Fibroblast of peridontal ligament (primary cell): ENCODE results near the gene AXDND1.

ENCODE experiments used
- DNase-seq: peaks from one replicate; pipeline ENCODE4 v3.0.0-alpha.2; 2010; ENCODE audit errors: extremely low read depth

AXDND1 gene

GRCh38 chr1:179365342-179366092 is at the start of gene AXDND1:
AXDND1 (plus strand) TSS chr1:179365971; CDS start chr1:179366510, 539 bp downstream.
- DNase-seq = peak; percentile 90

- no peak for DNase-seq
Observed at GRCh38 chr1:179318491-179318890, 47.3 kb upstream of the AXDND1 start.

- DNase-seq = no peak
Observed at GRCh38 chr1:179321533-179322216, 44.1 kb upstream of the AXDND1 start.

GRCh38 chr1:179322557-179322956 is 43.2 kb upstream of the AXDND1 start:
- peak; percentile 52 for DNase-seq

- DNase-seq = no peak
Observed at GRCh38 chr1:179323436-179323835, 42.3 kb upstream of the AXDND1 start.

GRCh38 chr1:179325836-179326235 is 39.9 kb upstream of the AXDND1 start:
- no peak for DNase-seq

GRCh38 chr1:179326746-179327145 is 39.0 kb upstream of the AXDND1 start:
- no peak for DNase-seq

- no peak for DNase-seq
Observed at GRCh38 chr1:179327196-179327595, 38.6 kb upstream of the AXDND1 start.

- DNase-seq = no peak
Observed at GRCh38 chr1:179327679-179328078, 38.1 kb upstream of the AXDND1 start.

- DNase-seq = no peak
Observed at GRCh38 chr1:179329862-179330261, 35.9 kb upstream of the AXDND1 start.

- DNase-seq = no peak
Observed at GRCh38 chr1:179334440-179334839, 31.3 kb upstream of the AXDND1 start.

- no peak for DNase-seq
Observed at GRCh38 chr1:179337288-179337687, 28.5 kb upstream of the AXDND1 start.

- no peak for DNase-seq
Observed at GRCh38 chr1:179337942-179338560, 27.7 kb upstream of the AXDND1 start.

GRCh38 chr1:179340918-179341317 is 24.9 kb upstream of the AXDND1 start:
- no peak for DNase-seq

GRCh38 chr1:179341943-179342547 is 23.7 kb upstream of the AXDND1 start:
- DNase-seq = no peak

- no peak for DNase-seq
Observed at GRCh38 chr1:179342740-179343404, 22.9 kb upstream of the AXDND1 start.

- no peak for DNase-seq
Observed at GRCh38 chr1:179351281-179351680, 14.5 kb upstream of the AXDND1 start.

GRCh38 chr1:179352236-179352635 is 13.5 kb upstream of the AXDND1 start:
- DNase-seq = no peak

GRCh38 chr1:179353546-179353945 is 12.2 kb upstream of the AXDND1 start:
- peak; percentile 91 for DNase-seq

- DNase-seq = peak; percentile 90
Observed at GRCh38 chr1:179361631-179362030, 4.1 kb upstream of the AXDND1 start.

- DNase-seq = peak; percentile 34
Observed at GRCh38 chr1:179366093-179366800, 476 bp downstream of the AXDND1 start.
